Upper lobe of left lung (tissue), 4 donors: ENCODE data around the gene IFNLR1.

ENCODE experiments used
- CTCF ChIP-seq, 6 experiments: fragments of 450-650 bp in 4 of 6; fragments of 200-600 bp in 2 of 6; sonication (generic) in 2 of 6; IDR thresholded peaks; one replicate each; pipeline ENCODE4 v1.5.1; 2016 to 2019; ENCODE audit warnings: antibody characterized with exemption in 6 of 6
- POLR2A ChIP-seq, 4 donors: fragments of 450-650 bp; IDR thresholded peaks; one replicate each; pipeline ENCODE4 v1.5.1; 2016 to 2017; ENCODE audit warnings: antibody characterized with exemption in 4 of 4, mild to moderate bottlenecking in 2 of 4

- TF ChIP-seq CTCF (IDR thresholded peaks at IDR 0.05) (no peak), POLR2A (IDR thresholded peaks at IDR 0.05) (no peak)
Observed at GRCh38 chr1:24141311-24141997, 45.6 kb downstream of the IFNLR1 start.
